Loucy (cell line): ENCODE measurements around the gene MPRIP.

ENCODE experiments used
- H2AFZ ChIP-seq: fragments of 200-600 bp; sonication (generic); 2 replicates; pipeline ENCODE4 v1.6.0; 2016; ENCODE audit warnings: antibody characterized with exemption, mild to moderate bottlenecking, low read length, moderate library complexity
- H3F3A ChIP-seq: fragments of 200-600 bp; 2 replicates; pipeline ENCODE4 v1.6.0; 2016; ENCODE audit warnings: antibody characterized with exemption, low read depth, mild to moderate bottlenecking
- H3K27me3 ChIP-seq: fragments of 200-600 bp; sonication (generic); 2 replicates; pipeline ENCODE4 v1.6.1; 2014; ENCODE audit warnings: low read length, mild to moderate bottlenecking; ENCODE audit not compliant: insufficient read depth, poor library complexity, severe bottlenecking
- H3K36me3 ChIP-seq: fragments of 200-600 bp; sonication (generic); 2 replicates; pipeline ENCODE4 v1.6.1; 2016; ENCODE audit warnings: low read length; ENCODE audit not compliant: insufficient read depth
- H3K4me1 ChIP-seq: fragments of 200-600 bp; sonication (generic); 2 replicates; pipeline ENCODE4 v1.5.1; 2014; ENCODE audit warnings: low read length, mild to moderate bottlenecking; ENCODE audit not compliant: insufficient read depth, poor library complexity, severe bottlenecking
- H3K4me2 ChIP-seq: fragments of 200-600 bp; sonication (generic); 2 replicates; pipeline ENCODE4 v1.6.0; 2014; ENCODE audit warnings: antibody characterized with exemption, low read length, low read depth, mild to moderate bottlenecking; ENCODE audit not compliant: poor library complexity, severe bottlenecking
- H3K4me3 ChIP-seq: fragments of 200-600 bp; sonication (generic); 2 replicates; pipeline ENCODE4 v1.5.1; 2014; ENCODE audit warnings: low read length, mild to moderate bottlenecking, mixed read lengths; ENCODE audit not compliant: poor library complexity, severe bottlenecking
- H3K79me2 ChIP-seq: fragments of 200-600 bp; sonication (generic); 2 replicates; pipeline ENCODE4 v1.6.1; 2014; ENCODE audit warnings: low read length; ENCODE audit not compliant: insufficient read depth
- H3K9ac ChIP-seq: fragments of 200-600 bp; sonication (generic); 2 replicates; pipeline ENCODE4 v1.6.0; 2014; ENCODE audit warnings: mild to moderate bottlenecking, low read depth, low read length, moderate library complexity; ENCODE audit not compliant: poor library complexity, severe bottlenecking
- H3K9me2 ChIP-seq: fragments of 200-600 bp; sonication (generic); replicated peaks from 2 replicates; pipeline ENCODE4 v1.6.1; 2016; ENCODE audit warnings: low read depth, low read length, mixed read lengths
- H3K9me3 ChIP-seq: fragments of 200-600 bp; sonication (generic); 2 replicates; pipeline ENCODE4 v1.6.1; 2014; ENCODE audit warnings: mild to moderate bottlenecking, antibody characterized with exemption, low read length, low read depth; ENCODE audit not compliant: insufficient read depth
- H4K20me1 ChIP-seq: fragments of 200-600 bp; sonication (generic); 2 replicates; pipeline ENCODE4 v1.6.0; 2014; ENCODE audit warnings: antibody characterized with exemption, low read length, mild to moderate bottlenecking; ENCODE audit not compliant: insufficient read depth, poor library complexity, severe bottlenecking
- EZH2phosphoT487 ChIP-seq: fragments of 200-600 bp; IDR thresholded peaks from 2 replicates; pipeline ENCODE4 v1.6.1; 2018; ENCODE audit warnings: antibody characterized with exemption, mild to moderate bottlenecking, moderate library complexity, borderline replicate concordance
- TF ChIP-seq, protein P1 (sequence below): fragments of 200-600 bp; sonication (generic); conservative IDR thresholded peaks from 2 replicates; pipeline ENCODE4 v1.5.1; 2014; ENCODE audit warnings: mild to moderate bottlenecking, antibody characterized with exemption, low read length

MPRIP gene

GRCh38 chr17:17107281-17107680, 65.0 kb downstream of the MPRIP start:
- TF ChIP-seq EZH2phosphoT487 = no peak
- TF ChIP-seq, protein P1, sequence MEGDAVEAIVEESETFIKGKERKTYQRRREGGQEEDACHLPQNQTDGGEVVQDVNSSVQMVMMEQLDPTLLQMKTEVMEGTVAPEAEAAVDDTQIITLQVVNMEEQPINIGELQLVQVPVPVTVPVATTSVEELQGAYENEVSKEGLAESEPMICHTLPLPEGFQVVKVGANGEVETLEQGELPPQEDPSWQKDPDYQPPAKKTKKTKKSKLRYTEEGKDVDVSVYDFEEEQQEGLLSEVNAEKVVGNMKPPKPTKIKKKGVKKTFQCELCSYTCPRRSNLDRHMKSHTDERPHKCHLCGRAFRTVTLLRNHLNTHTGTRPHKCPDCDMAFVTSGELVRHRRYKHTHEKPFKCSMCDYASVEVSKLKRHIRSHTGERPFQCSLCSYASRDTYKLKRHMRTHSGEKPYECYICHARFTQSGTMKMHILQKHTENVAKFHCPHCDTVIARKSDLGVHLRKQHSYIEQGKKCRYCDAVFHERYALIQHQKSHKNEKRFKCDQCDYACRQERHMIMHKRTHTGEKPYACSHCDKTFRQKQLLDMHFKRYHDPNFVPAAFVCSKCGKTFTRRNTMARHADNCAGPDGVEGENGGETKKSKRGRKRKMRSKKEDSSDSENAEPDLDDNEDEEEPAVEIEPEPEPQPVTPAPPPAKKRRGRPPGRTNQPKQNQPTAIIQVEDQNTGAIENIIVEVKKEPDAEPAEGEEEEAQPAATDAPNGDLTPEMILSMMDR = no peak
- Histone ChIP-seq H3F3A (no peaks in the 10 kb centered on the region), H3K9me2 (no peaks in the 10 kb centered on the region), H3K36me3 (peaks cover 8% of the 10 kb centered on the region; the same call in 1 of the 2 replicates), H2AFZ (no peak overlapping the region), H3K79me2 (peaks cover 74% of the 10 kb centered on the region; the same call in 1 of the 2 replicates), H3K4me2 (no peak overlapping the region), H4K20me1 (peaks cover 8% of the 10 kb centered on the region), H3K9me3 (no peaks in the 10 kb centered on the region), H3K9ac (no peak overlapping the region), H3K4me3 (no peak overlapping the region), H3K4me1 (no peaks in the 10 kb centered on the region), H3K27me3 (no peaks in the 10 kb centered on the region)

- Histone ChIP-seq H2AFZ (no peak overlapping the region), H3F3A (no peaks in the 10 kb centered on the region), H3K9ac (no peak overlapping the region), H3K4me3 (no peak overlapping the region), H3K79me2 (peaks cover 75% of the 10 kb centered on the region; the same call in 1 of the 2 replicates), H3K9me3 (no peaks in the 10 kb centered on the region), H3K9me2 (no peaks in the 10 kb centered on the region), H3K4me2 (no peak overlapping the region), H3K4me1 (no peaks in the 10 kb centered on the region), H3K36me3 (peaks cover 8% of the 10 kb centered on the region; the same call in 1 of the 2 replicates), H4K20me1 (peaks cover 8% of the 10 kb centered on the region), H3K27me3 (no peaks in the 10 kb centered on the region)
- TF ChIP-seq, protein P1 = no peak
- TF ChIP-seq EZH2phosphoT487 = no peak
These were observed 65.7 kb downstream of the MPRIP start for GRCh38 chr17:17107891-17108431.

- Histone ChIP-seq H3K4me2 (no peak overlapping the region), H4K20me1 (peaks cover 8% of the 10 kb centered on the region), H3K27me3 (no peaks in the 10 kb centered on the region), H3K79me2 (peaks cover 81% of the 10 kb centered on the region; the same call in 1 of the 2 replicates), H3K9ac (no peak overlapping the region), H3K4me3 (no peak overlapping the region), H2AFZ (no peak overlapping the region), H3K9me3 (no peaks in the 10 kb centered on the region), H3K4me1 (no peaks in the 10 kb centered on the region), H3K36me3 (peaks cover 8% of the 10 kb centered on the region; the same call in 1 of the 2 replicates), H3K9me2 (no peaks in the 10 kb centered on the region), H3F3A (no peaks in the 10 kb centered on the region)
- TF ChIP-seq, protein P1 = no peak
- no peak for TF ChIP-seq EZH2phosphoT487
These were observed 66.3 kb downstream of the MPRIP start for GRCh38 chr17:17108451-17109049.
